GM21723 (cell line): Measurements from ENCODE around the gene DPH5.
A peak's percentile ranks its signal among the peaks of the same experiment; 100 is the strongest.
"Not testable (repeated sequence)": the region's sequence is repeated elsewhere in the genome, so short reads cannot be mapped to it uniquely, and the experiment has no call there.

ENCODE experiments used
- ATAC-seq: cut with Tn5 transposase; IDR thresholded peaks from one replicate; pipeline ENCODE4 v1.9.1; 2021; ENCODE audit warnings: mild to moderate bottlenecking, moderate library complexity; ENCODE audit not compliant: unreplicated experiment

Gene DPH5

DNA sequence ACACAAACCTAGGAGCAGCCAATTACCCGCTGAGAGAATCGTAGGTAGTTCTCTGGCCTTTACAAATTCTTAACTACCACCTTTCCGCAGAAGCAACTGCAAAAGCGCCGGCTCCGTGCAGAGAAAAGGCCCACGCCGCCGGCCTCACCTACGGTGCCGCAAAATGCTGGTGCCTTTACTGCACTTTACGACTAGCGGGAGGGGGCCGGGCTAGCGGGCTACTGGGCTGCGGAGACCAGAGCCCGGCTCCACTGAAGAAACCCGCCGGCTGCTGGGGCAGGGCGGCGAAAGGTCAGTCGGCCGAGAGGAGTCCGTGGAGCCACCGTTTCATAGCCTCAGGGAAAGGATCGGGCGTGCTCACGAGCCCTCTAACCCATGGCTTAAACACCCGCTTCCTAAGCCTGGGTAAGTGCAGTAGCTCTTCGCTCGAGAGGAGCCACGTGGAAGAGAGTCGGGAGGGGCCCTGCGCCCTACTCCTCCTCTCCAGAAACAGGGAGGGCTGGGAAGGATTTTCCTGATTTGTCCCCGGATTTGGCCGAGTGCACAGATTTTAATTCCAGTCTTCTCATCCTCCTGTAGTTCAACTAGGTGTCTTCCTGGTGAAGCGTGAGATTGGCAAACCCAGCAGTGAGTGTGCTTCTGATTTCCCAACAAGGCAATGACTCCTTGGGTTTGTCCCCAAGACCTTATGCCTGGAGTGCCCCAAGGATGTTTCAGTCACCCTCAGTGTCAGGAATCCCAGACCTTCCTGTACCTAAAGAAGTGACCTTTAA lies at the start of gene DPH5:
Gene DPH5, minus strand, starts transcription at position 128 of the 773 bp plus-strand sequence. CDS start 341 bp downstream, outside the sequence.
- ATAC-seq, result peak; percentile 85

GRCh38 chr1:101073836-101074235 lies 48.3 kb upstream of the DPH5 start:
- ATAC-seq, result no peak

GRCh38 chr1:101071470-101071891 lies 45.9 kb upstream of the DPH5 start:
- ATAC-seq, result no peak

DNA sequence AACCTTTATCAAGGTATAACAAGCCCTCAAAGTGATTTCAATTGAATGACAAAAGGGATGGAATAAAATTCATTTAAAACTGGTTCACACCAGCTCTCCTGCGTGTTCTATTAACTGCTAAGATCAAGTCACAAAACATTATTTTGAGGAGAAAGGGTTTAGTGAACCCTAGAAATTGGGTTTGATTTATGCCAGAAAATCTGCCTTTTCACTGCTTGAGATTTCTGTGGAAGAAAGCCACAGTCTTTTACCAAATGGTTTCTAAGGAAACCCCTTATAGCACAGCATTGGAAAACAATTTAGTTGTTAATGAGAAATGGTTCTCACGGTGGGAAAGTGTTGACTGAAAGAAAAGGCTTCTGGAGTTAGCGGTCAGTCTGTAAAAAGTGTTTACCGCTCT lies 43.6 kb upstream of the DPH5 start:
- ATAC-seq, result no peak

GRCh38 chr1:101066937-101067335 lies 41.4 kb upstream of the DPH5 start:
- not testable (repeated sequence) for ATAC-seq

- no peak for ATAC-seq
These were observed 40.8 kb upstream of the DPH5 start for GRCh38 chr1:101066260-101066936.

DNA sequence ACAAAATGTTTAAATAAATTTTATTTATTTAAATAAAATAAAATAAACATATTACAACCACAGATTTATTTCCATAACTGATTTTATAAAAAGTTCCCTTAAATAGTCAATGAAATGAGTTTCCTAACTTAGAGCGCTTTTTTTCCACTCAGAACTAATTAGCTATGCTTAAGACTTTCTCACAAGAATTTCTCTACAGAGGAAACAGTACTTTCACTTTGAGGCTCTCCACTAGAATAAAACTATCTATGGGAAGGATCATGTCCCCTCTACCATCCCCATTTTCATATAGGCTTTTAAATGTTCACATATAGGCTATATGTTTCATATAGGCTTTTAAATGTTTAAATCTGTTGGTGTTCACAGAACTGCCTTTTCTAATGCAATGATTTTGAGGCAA lies 40.0 kb upstream of the DPH5 start:
- ATAC-seq, result peak; percentile 53

- no peak for ATAC-seq
These were observed 39.1 kb upstream of the DPH5 start for GRCh38 chr1:101064697-101065096.

GRCh38 chr1:101060992-101061391 lies 35.4 kb upstream of the DPH5 start:
- peak; percentile 62 for ATAC-seq

DNA sequence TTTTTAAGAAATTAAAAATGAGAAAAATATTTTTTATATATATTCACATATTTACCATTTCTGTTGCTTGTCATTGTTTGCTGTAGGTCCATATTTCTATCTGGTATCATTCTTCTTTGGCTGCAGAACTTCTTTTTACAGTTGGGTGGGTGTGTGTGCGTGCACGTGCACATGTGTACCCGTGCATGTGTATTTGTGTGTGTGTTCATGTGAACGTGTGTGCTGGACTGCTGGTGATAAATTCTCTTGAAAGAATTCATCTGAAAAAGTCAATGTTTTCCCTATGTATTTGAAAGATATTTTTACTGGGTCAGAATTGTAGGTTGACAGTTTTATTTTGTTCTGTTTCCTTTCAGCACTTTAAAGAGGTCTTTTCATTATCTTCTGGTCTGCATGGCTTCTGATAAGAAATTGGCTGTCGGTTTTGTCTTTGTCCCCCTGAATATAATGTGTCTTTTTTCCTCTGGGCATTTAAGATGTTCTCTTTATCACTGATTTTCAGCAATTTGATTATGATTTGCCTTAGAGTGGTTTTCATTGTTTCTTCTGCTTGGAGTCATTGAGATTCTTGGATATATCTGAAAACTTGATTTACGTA lies 34.5 kb upstream of the DPH5 start:
- ATAC-seq, result no peak

DNA sequence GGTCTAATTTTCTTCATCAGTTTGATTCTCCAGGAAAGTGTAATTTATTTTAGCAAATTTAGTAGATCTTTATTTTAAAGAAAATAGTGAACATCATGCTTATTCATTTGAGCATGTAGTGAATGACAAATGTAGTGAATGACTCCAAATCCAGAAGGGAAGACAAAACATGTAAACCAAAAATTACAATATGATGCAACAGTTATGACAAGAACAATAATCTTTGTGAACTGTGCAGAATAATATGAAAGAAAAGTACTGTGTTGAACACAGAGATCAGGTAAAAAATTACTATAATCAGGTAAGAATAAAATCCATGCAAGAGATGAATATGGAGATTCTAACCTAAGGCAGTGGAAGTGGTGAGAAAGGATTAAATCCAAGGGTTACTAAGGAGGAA lies 30.0 kb upstream of the DPH5 start:
- no peak for ATAC-seq

GRCh38 chr1:101051688-101052638 lies 26.4 kb upstream of the DPH5 start:
- ATAC-seq, result peak; percentile 92

DNA sequence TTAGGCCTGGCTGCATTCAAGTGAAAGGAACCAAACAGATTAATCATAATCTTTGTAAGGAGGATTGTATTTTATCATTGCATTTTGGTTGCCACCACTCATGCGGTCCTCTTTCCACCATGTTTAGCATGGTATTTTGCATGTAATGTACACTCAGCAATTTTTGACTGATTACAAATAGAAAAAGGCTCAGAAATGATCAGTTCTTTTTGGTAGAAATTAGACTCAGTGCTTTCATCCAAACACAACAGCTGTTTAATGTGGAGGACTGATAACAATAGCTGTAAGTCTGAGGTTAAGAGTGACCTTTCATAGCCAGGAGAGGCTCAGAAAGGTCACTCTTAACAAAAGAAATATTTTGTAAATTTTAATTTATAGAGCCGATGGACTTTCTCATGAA lies 25.3 kb upstream of the DPH5 start:
- ATAC-seq, result no peak

DNA sequence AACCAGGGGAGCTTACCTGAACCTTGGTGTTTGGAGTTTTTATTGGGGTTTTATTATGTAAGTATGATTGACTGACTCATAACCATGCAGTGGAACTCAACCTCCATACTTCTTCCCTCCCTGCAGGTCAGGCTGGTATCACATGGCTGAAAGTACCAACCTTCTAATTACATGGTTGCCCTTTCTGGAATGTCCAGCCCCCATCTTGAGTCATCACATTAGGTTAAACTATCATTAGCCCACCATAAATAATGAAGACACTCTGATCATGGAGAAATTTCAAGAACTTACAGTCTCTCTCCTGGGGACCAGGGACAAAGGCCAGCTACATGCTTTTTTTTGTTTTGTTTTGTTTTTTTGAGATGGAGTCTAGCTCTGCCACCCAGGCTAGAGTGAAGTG lies 19.2 kb upstream of the DPH5 start:
- ATAC-seq, result no peak

DNA sequence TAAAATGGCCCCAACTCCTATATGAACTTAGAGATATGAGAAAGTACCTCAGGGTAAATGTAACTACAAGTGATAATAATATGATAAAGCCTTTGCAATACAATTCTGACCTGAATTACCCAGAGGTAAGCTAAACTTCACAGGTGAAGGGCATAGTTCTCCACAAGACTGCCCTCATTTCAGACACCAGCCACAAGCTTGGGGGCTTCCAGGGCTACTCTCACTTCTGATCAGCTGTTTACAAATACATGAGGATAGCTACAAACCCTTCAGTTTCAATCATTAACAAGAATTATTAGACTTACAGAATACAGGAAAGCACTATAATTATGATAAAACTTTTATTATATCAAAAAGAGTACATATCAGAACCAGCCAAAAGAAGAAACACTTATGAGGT lies 18.7 kb upstream of the DPH5 start:
- ATAC-seq, result no peak

GRCh38 chr1:101043776-101044175 lies 18.2 kb upstream of the DPH5 start:
- ATAC-seq, result no peak

DNA sequence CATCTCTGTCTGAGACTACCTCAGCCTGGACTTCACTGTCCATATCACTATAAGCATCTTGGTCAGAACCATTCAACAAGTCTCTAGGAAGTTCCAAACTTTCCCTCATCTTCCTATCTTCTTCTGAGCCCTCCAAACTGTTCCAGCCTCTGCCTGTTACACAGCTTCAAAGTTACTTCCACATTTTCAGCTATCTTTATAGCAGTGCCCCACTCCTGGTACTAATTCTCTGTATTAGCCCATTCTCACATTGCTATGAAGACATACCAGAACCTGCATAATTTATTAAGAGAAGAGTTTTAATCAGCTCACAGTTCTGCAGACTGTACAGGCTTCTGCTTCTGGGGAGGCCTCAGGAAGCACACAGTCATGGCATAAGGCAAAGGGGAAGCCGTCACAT lies 15.7 kb upstream of the DPH5 start:
- ATAC-seq, result no peak

DNA sequence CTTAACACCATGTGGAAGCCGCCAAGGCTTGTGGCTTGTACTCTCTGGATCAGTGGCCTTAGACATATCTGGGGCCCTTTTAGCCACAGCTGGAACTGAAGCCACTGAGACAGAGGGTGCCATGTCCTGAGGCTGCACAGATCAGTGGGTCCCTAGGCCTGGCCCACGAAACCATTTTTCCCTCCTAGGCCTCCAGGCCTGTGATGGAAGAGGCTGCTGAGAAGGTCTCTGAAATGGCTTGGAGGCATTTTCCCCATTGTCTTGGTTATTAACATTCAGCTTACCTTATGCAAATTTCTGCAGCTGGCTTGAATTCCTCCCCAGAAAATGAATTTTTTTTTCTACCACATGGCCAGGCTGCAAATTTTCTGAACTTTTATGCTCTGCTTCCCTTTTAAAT lies 15.1 kb upstream of the DPH5 start:
- no peak for ATAC-seq

DNA sequence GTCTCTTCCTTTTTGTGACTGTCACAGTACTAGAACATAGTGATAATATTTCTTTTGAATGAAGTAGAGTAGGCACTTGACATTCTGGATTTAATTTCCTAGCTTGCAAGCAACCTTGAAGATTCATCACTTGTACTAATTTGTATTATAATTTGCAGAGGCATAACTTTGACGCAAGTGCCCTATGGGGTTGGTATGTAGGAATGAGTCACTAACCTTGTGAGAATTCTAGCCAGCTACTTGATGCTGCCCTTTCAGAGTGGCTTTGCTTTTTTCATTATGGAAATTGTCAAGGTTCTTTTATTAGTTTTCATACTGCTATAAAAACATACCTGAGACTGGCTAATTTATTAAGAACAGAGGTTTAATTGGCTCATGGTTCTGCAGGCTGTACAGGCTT lies 13.7 kb upstream of the DPH5 start:
- ATAC-seq, result no peak

DNA sequence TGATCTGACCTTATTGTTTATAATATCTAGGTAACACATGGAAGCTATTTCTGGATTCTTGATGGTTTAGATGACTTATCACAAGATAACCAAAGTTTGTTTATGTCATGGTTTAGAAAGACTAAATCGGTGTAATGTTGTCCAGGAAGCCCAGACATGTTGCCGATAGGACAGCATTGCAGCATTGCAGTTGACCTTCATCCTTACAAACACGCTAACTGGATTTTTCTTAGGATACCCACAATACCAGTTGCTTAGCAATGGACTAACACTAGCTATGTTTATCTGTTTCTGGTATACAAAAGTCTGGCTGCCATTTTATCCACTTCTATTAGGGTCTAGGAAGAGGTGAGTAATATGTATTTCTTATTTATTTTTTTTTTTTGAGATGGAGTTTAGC lies 11.7 kb upstream of the DPH5 start:
- no peak for ATAC-seq

GRCh38 chr1:101033017-101033416 lies 7.4 kb upstream of the DPH5 start:
- ATAC-seq, result no peak
